Prostate gland (tissue), 2 donors: ENCODE results near the gene CRIP1. TPM values are rescaled to one million over a fixed set of nuclear protein-coding genes. Genes with fewer than 3 reads are reported as not detected.

ENCODE experiments used
- DNase-seq: peaks from one replicate; pipeline ENCODE4 v3.0.0-alpha.2; 2019; ENCODE audit warnings: low spot score
- H3K27ac ChIP-seq, 2 donors: fragments of 200-600 bp; sonication (generic); 2 replicates each; pipeline ENCODE4 v1.5.1; 2017 to 2019
- H3K27me3 ChIP-seq: fragments of 200-600 bp; sonication (generic); replicated peaks from 2 replicates; pipeline ENCODE4 v1.5.1; 2019; ENCODE audit not compliant: insufficient read depth
- H3K36me3 ChIP-seq, 2 donors: fragments of 200-600 bp; sonication (generic); 1 replicate in 1 of 2; 2 replicates in 1 of 2; pipeline versions ENCODE4 v1.5.1 to v1.8.1; 2017 to 2019
- H3K4me1 ChIP-seq: fragments of 200-600 bp; sonication (generic); replicated peaks from 2 replicates; pipeline ENCODE4 v1.5.1; 2019
- H3K4me3 ChIP-seq, 2 donors: fragments of 200-600 bp; sonication (generic); 2 replicates each; pipeline ENCODE4 v1.5.1; 2017 to 2019
- H3K9me3 ChIP-seq: fragments of 200-600 bp; sonication (generic); 2 replicates; pipeline ENCODE4 v1.5.1; 2017
- POLR2A ChIP-seq: fragments of 450-650 bp; IDR thresholded peaks from one replicate; pipeline ENCODE4 v1.6.1; 2016; ENCODE audit warnings: antibody characterized with exemption, mild to moderate bottlenecking
- POLR2AphosphoS5 ChIP-seq: sonication (generic); formaldehyde crosslinking; IDR thresholded peaks from one replicate; pipeline ENCODE4 v1.6.1; 2017; ENCODE audit warnings: antibody characterized with exemption
- WGBS: methylation state at CpG from one replicate; pipeline ENCODE4 v1.1.5; 2018; 5-methylcytosine and 5-hydroxymethylcytosine counted together
- intact Hi-C: fragments of 100-400 bp; cut with DNase I; formaldehyde crosslinking; loops from one replicate; pipeline ENCODE4 v1.14.2; 2022
- total RNA-seq, 2 donors: library from RNA; depleted of rRNA; stranded (reverse); fragments of >200 nt; gene quantifications; one replicate each; pipeline ENCODE4 v1.1.0, GENCODE V29; 2016
- TF ChIP-seq, protein P1 (sequence below), 4 experiments: fragments of 200-600 bp in 2 of 4; fragments of 450-650 bp in 2 of 4; sonication (generic) in 2 of 4; IDR thresholded peaks; 1 replicate in 3 of 4; 2 replicates in 1 of 4; pipeline ENCODE4 v1.5.1; 2016 to 2019; ENCODE audit warnings: antibody characterized with exemption in 4 of 4, mild to moderate bottlenecking in 2 of 4, moderate library complexity in 2 of 4

CRIP1 gene
- total RNA-seq, 2 donors from 2014 or later: 4.2 to 22.0 TPM

DNA sequence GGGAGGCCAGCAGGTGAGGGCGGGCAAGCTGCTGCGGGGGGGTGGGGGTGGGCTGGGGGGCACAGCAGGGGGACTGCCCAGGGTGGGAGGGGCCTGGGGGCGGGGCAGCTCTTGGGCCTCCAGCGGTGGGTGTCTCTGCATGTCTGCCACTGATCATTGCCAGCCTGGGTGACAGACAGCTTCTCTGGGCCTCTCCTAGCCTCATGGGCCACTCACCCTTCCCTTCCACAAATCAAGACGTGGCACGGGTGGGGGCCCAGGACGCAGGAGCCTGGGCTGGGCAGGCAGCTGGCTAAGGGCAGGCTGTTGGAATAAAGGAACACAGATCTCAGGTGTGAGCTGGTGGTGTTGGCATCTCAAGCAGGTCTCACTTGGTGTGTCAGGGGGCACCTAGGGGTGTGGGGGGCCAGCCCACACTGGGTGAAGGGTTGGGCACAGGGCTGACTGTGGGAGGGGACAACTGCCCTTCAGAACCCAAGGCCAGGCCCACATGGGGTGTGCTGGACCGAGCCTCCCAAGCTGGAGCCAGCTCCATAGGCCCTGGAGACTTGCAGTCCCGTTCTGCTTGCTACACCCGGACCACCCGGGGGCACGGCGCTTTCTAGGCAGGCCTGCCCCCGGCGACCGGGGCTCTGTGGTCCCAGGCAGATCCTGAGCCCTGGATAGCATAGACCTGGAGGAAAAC lies 7.4 kb downstream of the CRIP1 start:
- intact Hi-C loops: loop anchor here (5.0 kb wide), 1 partner anchor 47 kb away; no protein-coding TSS in a partner anchor

DNA sequence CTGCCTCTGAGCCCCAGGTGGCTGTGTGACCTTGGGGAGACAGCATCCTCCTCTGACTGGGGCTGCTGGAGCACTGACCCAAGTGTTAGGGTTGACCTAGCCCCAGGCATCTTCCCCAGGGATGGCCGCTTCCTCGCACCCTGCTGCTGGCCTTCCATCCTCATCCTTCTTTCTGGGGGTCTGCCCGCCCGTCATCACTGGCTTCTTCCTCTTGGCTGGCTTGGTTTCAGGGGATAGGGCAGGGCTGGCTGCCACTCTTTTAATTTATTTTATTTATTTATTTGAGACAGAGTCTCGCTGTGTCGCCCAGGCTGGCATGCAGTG lies 7.9 kb downstream of the CRIP1 start:
- TF ChIP-seq, protein P1, sequence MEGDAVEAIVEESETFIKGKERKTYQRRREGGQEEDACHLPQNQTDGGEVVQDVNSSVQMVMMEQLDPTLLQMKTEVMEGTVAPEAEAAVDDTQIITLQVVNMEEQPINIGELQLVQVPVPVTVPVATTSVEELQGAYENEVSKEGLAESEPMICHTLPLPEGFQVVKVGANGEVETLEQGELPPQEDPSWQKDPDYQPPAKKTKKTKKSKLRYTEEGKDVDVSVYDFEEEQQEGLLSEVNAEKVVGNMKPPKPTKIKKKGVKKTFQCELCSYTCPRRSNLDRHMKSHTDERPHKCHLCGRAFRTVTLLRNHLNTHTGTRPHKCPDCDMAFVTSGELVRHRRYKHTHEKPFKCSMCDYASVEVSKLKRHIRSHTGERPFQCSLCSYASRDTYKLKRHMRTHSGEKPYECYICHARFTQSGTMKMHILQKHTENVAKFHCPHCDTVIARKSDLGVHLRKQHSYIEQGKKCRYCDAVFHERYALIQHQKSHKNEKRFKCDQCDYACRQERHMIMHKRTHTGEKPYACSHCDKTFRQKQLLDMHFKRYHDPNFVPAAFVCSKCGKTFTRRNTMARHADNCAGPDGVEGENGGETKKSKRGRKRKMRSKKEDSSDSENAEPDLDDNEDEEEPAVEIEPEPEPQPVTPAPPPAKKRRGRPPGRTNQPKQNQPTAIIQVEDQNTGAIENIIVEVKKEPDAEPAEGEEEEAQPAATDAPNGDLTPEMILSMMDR (IDR thresholded peaks at IDR 0.05): no peak
- Histone ChIP-seq H3K4me3 (no peak overlapping the region), H3K9me3 (no peaks in the 10 kb centered on the region), H3K27ac (no peak overlapping the region), H3K27me3 (no peaks in the 10 kb centered on the region), H3K4me1 (no peaks in the 10 kb centered on the region), H3K36me3 (no peaks in the 10 kb centered on the region)
- intact Hi-C loops: loop anchor here (5.0 kb wide), 1 partner anchor 47 kb away; no protein-coding TSS in a partner anchor
- 90% methylated on average over 6 of the region's 6 CpGs for WGBS
- DNase-seq: no peak

More for the DNA sequence above, 7.4 kb downstream of the CRIP1 start:
- Histone ChIP-seq H3K27ac (no peak overlapping the region), H3K9me3 (no peaks in the 10 kb centered on the region), H3K4me3 (no peak overlapping the region), H3K36me3 (no peaks in the 10 kb centered on the region), H3K4me1 (peaks cover 4% of the 10 kb centered on the region), H3K27me3 (no peaks in the 10 kb centered on the region)
- WGBS: 94% methylated on average over 11 of the region's 16 CpGs
- TF ChIP-seq POLR2AphosphoS5 (no peak), POLR2A (no peak)
- TF ChIP-seq, protein P1 (IDR thresholded peaks at IDR 0.05): no peak
- no peak for DNase-seq

DNA sequence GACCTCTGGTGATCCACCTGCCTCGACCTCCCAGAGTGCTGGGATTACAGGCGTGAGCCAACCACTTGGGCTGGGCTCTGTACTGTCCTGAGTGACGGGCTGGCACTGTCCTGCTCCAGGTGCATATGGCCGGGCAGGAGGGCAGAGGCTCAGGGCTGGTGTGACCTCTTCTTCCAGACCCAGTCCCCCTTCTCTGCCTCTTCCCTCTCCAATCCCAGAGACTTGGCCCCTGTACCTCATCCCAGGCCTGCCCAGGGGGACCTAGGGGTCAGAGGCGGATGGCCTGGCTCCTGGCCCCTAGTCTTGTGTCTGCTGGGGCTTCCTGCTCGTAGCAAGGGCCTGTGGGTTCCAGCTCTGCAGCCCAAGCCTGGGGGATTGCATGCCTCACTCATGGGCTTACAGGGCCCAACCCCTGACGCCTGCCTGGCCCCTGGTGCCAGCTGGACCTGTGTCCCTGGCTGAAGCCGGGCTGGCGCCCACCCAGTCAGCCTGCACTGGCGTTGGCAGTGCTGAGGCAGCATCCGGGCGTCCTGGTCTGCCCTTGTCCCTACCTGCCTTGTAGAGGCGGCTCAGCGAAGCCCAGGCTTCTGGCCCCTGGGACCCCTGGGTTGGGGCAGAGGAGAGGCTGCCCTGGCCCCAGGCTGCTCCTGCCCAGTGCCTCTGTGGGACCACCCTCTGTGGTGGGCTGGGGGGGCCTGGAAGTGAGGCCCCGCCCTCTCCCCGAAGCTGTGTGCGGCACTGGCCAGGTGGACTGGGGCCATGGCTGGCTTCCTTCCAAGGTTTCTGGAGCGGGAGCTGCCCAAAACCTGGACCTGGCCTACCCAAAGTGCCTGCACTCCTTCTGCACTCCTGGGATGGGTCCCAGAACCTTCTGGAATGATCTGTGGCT lies 8.7 kb downstream of the CRIP1 start:
- DNase-seq: peak; percentile 22
- Histone ChIP-seq H3K27me3 (no peaks in the 10 kb centered on the region), H3K4me1 (no peaks in the 10 kb centered on the region), H3K9me3 (no peaks in the 10 kb centered on the region), H3K27ac (peak overlapping the region in 1 of 2 donors; percentile 19), H3K36me3 (no peaks in the 10 kb centered on the region), H3K4me3 (no peak overlapping the region)
- 64% methylated on average over 9 of the region's 18 CpGs for WGBS
- peak; percentile 7 for TF ChIP-seq POLR2AphosphoS5
- TF ChIP-seq POLR2A: no peak
- intact Hi-C loops: no loop called here

DNA sequence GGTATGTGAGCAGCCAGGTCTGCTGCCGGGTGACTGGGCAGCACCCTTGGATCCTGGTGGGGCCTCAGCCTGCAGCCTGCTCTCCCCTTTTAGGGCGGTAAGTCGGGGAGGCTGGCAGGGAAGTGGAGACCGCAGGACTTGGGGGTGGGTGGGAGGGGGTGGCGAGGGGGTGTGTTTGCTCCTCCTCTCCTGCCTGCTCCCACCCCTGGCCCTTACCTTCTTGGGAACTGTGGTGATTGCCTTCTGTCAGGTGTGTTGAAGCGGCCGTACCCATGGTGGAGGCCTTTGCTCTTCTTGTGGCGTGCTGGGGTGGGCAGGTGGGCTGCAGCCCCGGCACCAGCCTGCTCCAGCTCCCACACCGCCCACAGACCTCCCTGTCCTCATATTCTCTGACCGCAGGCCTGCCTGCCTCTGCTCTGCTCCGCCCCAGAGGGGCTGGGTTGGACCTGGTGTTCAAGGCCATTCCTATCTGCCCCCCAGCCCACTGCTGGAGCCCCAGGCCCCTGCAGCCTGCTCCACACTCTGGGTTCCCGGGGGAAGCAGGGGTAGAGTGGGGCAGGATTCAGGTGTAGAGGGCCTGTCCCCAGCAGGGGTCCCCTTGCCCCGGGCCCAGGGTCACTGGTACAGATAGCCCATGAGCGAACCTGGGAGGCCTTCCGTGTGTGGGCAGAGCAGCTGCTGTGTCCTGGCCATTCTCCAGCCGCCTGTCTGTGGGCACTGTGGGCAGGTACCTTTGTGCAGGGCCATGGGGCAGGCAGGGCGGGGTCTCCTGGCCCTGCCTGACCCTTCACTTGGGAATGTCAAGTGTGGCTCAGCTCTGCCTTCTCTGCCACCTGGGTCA lies 9.5 kb downstream of the CRIP1 start:
- DNase-seq: no peak
- no peaks in the 10 kb centered on the region for H3K27me3 ChIP-seq
- no peak overlapping the region for H3K4me3 ChIP-seq
- H3K27ac ChIP-seq: peak overlapping the region in 1 of 2 donors; percentile 8
- no peaks in the 10 kb centered on the region for H3K36me3 ChIP-seq
- WGBS: 75% methylated on average over 12 of the region's 18 CpGs
- no peaks in the 10 kb centered on the region for H3K9me3 ChIP-seq
- intact Hi-C loops: no loop called here
- H3K4me1 ChIP-seq: no peaks in the 10 kb centered on the region
- TF ChIP-seq, protein P1 (IDR thresholded peaks at IDR 0.05): no peak
- TF ChIP-seq POLR2A (no peak), POLR2AphosphoS5 (no peak)
